ENCODE measurements around the gene PDE7B. TPM values are rescaled to one million over a fixed set of nuclear protein-coding genes. Genes with fewer than 3 reads are reported as not detected.
"Not testable (repeated sequence)": the region's sequence is repeated elsewhere in the genome, so short reads cannot be mapped to it uniquely, and the experiment has no call there.

PDE7B gene
- polyA plus RNA-seq, 12 donors: 7.6 to 11.8 (median 10.0) TPM; not detected in 1

DNA sequence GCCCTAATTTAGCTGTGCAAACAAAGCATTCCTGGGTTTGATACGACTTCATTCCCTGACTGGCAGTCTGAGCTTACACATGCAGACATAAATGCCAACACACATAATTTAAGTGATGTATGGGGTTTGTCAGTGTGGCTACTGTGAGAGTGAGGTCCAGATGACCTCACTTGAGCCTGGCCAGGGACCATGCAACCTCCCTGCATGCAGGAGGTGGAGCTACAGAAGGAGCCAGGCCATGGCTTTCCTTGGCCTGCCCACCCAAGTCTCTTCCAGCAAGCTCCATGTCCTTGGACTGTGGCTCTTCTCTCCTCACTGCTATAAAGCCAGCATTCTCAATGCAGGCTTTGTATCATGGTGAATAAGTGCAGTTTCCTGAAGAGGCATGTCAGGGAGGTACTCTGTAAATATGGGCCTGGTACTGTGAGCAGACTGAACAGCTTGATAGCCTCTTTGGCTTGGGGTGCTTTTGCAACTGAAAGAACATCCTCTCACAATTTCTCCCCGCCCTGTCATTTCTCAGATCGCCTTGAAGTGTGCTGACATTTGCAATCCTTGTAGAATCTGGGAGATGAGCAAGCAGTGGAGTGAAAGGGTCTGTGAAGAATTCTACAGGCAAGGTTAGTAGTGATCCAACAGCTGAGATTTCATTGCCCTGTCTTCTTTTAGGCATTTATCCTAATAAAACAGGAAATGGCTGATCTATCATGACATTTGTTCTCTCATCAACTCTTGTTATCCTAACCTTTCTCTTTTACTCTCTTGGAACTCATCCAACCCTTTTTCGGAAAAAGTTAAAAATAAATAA lies 329.4 kb downstream of the PDE7B start:
- no peak for DNase-seq

DNA sequence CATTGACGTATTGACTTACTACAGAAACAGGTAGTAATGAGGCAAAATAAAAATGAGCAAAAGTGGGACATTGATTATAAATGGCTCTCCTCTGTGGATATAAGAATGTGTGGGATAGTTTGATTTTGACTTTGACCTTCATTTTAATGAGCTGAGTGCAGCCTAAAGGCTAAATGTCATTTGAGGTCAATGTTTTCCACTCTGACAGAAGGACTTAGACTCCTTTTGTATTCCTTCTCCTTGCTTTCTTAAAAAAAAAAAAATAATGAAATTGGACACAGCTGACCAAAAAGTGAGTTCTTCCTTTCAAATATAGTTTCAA lies 330.0 kb downstream of the PDE7B start:
- DNase-seq: no peak

DNA sequence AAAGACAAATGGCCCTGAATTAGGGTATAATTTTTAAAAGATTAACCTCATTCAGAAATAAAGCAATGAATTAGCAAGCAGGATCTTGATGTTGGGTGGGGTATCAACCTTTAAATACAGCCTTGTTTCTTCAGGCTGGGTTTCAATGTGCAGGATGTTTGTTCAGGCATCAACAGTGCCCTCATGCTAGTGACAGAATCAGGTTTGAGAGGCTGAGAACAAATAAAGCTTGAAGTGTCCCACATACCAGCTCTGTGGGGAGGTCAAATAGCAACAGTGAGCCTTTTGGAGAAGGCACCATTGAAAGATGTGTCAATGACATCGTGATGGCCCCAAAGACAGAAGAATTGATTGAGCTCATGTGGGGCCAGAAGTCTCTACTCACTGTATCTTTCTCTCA lies 330.4 kb downstream of the PDE7B start:
- no peak for DNase-seq

DNA sequence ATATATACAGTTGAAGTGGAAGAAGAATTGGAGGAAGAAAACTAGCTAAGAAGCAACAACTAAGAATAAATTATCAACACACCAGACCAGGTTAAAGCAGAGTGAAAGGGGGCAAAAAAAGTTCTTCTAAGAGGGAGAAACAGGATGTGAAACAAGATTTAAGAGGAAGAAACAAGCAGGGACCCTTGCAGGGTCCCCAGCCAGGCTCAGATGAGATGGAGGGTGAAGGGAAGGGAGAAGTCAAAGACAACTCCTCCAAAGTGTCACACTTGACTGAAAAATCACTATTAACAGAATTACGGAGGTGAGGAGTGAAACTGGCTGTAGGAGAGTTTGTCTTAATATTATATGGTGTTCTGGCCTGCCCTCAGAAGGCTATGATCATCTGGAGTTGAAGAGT lies 333.2 kb downstream of the PDE7B start:
- DNase-seq: no peak

DNA sequence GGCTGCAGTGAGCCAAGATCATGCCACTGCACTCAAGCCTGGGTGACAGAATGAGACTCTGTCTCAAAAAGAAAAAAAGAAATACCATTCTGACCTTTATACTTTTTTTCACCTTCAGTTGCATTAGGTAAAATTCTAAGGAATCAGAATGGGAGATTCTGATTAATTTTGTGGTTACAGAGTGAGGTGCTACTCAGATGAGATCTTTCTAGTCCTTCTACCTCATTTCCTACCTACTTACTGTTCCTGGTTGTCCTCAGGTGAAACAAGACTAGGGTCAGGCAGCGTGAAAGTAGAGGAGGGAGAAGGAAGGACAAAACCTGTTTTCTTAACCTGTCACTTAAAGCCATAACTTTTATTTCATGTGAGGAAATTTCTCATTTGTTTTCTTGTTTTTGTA lies 334.9 kb downstream of the PDE7B start:
- no peak for DNase-seq

DNA sequence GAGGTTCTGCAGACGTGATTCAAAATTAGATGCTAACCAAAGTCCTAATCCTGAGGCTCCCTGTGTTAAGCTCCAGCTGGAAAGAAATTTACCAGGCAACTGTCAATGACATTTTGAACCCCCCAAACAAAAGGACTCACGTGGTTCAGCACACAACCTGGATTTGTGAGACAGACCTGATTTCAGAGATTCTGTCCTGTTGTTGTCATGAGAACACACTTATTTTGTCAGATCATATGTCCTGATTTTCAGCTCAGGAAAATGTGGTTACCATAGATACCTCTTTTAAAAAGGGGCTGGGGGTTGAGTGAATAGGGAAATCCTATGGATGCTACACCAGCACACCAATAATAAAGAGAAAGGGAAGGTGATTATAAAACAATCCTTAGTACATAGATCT lies 337.0 kb downstream of the PDE7B start:
- no peak for DNase-seq

DNA sequence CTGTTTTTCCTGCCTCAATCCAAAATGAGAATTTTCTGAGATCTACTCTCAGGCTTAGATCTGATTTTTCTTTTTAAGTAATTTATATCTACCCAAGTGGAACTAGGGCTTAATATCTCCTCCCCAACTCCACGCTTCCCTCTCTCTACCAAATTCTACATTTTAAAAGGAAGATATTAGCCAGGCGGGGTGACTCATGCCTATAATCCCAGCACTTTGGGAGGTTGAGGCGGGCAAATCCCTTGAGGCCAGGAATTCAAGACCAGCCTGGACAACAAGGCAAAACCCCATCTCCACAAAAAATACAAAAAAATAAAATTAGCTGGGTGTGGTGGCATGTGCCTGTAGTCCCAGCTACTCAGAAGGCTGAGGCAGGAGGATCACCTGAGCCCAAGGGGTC lies 337.6 kb downstream of the PDE7B start:
- no peak for DNase-seq

DNA sequence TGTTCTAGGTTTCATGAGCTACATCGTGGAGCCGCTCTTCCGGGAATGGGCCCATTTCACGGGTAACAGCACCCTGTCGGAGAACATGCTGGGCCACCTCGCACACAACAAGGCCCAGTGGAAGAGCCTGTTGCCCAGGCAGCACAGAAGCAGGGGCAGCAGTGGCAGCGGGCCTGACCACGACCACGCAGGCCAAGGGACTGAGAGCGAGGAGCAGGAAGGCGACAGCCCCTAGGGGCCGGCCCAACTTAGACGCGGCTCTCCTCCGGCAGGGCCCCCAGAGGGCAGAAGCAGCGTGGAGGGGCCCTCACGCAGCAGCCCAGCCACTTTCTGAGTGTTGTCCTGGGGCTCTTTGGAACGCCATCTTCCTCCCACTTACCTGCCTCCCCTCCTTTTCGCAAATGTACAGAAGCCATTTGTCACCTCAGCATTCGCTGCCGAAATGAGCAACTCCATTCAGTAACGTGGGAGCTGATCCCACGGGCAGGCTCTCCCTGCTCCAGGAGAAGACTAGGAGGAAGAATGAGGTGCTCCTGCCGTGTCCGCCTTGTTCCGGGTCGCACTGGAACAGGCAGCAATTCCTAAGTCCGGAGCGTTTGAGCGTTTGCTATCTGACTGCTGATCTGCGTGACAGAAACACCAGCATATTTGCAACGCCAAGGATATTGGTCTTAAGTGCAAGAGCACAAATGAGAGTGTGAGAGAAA lies 340.3 kb downstream of the PDE7B start:
- DNase-seq: no peak

DNA sequence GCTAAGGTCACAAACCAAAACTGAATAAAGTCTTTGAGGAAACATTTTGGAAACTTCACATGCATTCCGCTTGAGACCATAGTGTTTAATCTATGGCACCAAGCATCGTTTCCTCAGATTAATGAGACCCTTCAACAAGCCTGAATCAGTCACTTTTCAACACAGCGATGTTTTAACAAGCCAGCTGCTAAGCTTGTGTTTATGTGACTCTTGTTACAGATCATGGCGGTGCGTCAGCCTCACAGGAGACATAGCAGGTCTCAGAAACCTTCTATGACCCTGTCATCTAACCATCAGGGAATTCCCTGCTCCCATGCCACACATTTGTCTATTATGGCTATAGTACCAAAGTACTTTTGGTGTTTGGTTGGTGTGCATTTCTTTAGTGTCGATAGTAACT lies 341.4 kb downstream of the PDE7B start:
- DNase-seq: no peak

DNA sequence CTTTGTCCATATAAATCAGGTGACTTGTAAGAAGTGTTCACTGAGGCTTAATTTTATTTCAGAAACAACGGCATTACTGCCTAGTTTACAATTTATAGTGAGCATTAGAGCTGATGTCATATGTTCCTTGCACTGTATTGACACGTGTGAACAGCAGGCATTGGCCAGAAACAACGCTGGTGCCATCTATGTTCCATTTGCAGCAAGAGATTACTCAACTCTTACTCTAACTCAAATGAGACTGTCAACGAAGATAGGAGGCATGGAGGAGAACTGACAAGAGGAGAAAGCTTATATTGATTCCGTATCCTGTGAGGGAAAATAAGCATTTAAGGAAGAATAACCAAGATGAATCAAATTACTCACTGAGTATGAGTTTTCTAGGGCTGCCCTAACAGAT lies 350.2 kb downstream of the PDE7B start:
- DNase-seq: no peak

DNA sequence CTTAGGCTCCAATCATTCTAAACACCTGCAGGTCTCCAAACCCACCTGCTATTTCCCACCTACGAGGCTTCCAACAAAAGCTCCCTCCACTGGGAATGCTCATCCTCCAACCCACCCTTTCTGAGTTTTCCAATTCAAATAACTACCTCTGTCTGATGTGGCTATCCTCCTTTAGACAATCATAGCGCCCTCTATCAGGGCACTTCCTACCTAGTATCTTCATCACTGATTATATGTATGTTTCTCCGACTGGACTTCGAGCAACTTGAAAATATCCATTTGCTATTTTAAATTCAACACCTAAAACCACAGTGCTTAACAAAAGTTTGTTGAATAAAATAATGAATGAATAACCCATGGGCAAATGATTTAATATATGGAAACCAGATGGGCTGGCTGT lies 357.3 kb downstream of the PDE7B start:
- no peak for DNase-seq

DNA sequence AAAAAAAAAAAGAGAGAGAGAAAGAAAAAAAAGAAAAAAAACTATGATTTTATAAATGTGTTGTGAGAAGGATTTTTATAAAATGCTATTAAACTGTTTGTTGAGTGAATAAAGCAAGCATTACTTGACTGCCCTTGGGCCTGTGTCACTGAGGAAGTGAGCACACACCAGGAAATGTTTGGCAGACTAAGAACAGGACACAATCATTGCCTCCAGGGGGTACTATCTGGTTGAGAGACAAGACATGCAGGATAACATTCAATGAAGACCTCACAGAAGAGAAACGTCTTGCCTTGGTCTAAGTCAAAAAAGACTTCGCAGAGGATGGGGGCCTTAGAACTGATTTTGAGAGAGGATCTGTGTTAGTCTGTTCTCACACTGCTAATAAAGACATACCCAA lies 358.0 kb downstream of the PDE7B start:
- no peak for DNase-seq

DNA sequence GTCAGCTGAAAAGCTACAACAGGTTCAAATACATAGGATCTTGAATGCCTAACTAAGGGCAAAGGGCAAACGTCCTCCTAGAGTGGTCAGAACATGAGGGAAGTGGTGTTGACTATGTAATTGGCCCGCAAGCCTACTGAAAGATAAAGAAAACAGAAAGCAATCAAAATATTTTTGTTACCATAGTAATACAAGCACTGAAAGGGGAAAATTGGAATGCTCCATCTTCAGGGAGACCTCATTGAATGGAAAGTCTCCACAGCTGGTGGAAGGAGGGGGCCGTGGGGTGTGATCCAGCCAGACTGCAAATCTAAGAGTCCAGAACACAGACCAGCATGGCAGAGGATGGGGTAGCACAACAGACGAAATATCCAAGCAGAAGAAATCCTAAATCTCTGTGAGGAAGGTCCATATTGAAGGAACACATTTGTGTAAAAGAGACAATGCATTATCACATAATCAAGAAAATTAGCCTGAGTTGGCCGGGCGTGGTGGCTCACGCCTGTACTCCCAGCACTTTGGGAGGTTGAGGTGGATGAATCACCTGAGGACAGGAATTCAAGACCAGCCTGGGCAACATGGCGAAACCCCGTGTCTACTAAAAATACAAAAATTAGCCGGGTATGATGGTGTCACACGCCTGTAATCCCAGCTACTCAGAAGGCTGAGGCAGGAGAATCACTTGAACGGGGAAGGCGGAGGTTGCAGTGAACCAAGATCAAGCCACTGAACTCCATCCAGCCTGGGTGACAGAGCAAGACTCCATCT lies 359.1 kb downstream of the PDE7B start:
- DNase-seq: peak; percentile 49

DNA sequence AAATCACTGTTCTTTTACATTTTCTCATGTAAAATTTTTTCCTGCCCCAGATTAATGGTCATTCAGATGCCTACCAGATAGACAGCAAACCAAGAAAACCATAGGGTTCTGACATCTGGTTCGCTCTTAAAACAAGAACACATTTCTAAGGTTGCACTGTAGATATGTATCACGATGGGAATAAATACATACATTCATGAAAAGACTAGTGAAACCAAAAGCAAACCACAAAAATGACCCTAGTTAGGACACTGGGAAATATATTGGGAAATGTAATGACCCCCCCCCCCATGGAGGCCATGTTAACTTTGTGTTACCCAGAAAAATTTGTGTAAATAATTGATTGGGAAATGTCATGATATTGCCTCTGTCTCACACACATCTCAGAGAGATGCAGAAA lies 361.1 kb downstream of the PDE7B start:
- DNase-seq: no peak

DNA sequence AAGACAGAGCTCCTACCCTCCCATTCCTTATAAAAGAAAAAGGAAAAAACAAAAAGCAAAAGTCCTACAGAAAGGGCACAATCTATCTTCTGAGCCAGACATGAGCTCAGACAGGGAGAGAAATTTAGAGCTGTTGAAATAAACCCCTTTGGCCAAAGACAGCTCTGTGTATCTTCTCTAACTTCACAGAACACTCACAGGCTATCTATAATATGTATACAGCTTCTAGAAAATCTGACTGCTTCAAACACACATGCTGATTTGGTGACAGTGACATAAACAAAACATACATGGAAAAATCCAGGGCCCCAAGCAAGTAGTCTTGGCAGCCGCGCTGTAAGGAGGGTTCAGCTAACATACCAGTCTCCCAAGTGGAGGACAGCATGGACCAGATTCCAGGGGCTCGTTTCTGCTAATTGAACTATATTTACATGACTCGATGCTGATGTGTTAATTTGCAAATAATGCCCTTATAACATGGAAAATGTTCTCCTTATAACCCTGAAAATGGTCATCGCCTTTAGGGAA lies 361.6 kb downstream of the PDE7B start:
- no peak for DNase-seq

DNA sequence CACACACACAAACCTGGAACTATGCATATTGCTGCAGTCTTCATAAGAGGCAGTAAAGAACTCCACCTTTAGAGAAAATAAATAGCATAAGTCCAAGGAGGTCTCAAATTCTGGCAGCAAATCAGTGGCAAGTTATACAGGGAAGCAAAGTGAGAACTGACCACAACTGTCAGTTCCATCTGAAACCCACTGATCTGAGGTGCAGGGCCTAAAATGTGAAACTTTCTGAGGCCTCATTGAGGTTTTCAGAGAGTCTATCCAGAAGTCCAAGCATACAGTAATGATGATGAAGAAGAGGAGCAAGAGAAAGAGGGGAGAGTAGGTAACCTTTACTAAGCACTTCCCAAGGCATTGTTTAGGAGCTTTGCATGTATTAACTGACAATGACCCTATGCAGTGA lies 362.4 kb downstream of the PDE7B start:
- no peak for DNase-seq

DNA sequence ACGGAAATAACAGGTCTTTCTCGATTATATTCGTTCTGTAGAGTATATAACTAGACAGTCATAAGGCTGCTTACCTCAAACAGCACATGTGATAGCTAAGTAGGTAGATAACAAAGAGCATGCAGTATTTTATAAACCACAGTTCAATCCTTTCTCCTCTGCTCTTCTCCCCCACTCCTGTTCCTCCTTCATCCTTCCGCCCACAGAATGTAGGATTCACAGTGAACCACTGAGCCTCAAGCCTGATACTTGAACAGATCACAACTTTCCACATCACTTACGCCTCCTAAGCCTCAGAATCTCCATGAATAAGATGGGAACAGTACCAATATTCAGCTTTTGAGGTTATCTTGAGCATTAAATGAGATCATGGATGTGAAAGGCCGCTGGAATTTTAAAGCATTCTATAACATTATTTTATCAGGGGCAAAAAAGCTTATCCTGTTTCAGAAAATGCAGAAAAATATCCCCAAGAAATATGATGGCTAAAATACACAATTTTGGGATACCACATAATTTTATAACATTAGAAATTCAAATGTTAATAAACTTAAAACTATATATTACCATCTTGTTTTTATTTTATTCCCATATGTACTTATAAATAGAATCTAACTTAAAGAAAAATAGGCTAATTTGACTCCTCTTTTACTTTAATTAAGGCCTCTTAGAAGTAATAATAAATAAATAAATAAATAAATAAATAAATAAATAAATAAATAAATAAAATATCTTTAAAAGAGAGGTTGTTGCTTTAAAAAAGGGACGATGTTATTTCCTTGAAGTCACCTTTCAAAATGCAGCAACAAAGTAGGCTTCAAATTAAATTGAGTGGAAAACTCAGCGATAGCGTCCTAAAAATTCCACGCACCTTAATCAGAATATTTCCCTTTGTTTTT lies 365.3 kb downstream of the PDE7B start:
- DNase-seq: no peak

DNA sequence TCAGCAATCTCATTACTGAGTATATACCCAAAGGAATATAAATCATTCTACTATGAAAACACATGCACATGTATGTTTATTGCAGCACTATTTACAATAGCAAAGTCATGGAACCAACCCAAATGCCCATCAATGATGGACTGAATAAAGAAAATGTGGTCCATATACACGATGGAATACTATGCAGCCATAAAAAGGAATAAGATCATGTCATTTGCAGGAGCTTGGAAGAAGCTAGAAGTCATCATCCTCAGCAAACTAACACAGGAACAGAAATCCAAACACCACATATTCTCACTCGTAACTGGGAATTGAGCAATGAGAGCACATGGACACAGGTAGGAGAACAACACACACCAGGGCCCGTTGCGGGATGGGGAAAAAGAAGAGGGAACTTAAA lies 373.5 kb downstream of the PDE7B start:
- not testable (repeated sequence) for DNase-seq

DNA sequence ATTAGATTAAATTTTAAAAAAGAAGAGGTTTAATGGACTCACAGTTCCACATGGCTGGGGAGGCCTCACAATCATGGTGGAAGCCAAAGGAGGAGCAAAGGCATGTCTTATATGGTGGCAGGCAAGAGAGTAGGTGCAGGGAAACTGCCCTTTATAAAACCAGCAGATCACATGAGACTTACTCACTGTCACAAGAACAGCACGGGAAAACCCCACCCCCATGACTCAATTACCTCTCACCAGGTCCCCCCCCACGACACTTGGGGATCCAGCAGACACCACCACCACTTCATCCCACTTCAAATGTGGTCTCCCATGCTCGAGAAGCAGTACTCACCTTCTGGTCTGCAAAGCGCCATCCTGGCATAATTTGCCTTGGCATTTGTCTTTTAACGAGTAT lies 374.0 kb downstream of the PDE7B start:
- no peak for DNase-seq

DNA sequence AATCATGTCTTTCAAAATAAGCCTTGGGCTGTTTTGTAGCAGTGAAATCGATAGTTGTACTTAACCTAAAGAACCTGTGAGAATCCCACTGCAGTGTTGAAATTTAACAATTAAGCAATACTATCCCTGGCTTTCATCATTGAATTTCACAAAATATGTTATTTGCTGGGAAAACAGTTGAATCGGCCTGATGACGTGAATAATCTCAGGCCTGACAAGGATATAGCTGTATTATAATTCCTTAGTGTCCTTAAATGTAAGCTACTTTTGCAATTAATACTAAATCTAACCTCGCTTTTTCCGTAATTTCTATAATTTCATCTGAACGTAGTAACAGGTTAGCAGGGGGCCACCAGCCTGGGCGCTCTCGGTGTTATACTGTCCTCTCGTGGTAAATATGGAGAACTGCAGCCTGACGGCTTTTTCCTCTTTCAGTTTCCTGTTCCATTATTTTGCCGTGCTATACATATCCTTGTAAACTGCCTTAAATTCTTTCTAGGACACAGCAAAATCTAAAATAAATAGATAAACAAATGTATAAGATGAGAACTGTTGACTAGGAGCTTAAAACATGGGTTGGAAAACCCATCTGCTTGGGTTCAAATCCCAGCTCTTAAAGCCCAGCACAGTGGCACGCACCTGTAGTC lies 374.6 kb downstream of the PDE7B start:
- peak; percentile 73 for DNase-seq

Measured in muscle of arm (tissue), 12 donors.